HG03565 (cell line): Measurements from ENCODE around the gene MRPS35.
A peak's percentile ranks its signal among the peaks of the same experiment; 100 is the strongest.
"Not testable (repeated sequence)": the region's sequence is repeated elsewhere in the genome, so short reads cannot be mapped to it uniquely, and the experiment has no call there.

Experiments
- ATAC-seq: cut with Tn5 transposase; IDR thresholded peaks from one replicate; pipeline ENCODE4 v1.9.1; 2021; ENCODE audit warnings: mild to moderate bottlenecking, moderate library complexity; ENCODE audit not compliant: unreplicated experiment

Gene MRPS35

GRCh38 chr12:27707216-27707615 lies 3.4 kb upstream of the MRPS35 start:
- no peak for ATAC-seq

- no peak for ATAC-seq
These were observed 1.3 kb upstream of the MRPS35 start for GRCh38 chr12:27709212-27709931.

- peak; percentile 23 for ATAC-seq
These were observed 570 bp upstream of the MRPS35 start for GRCh38 chr12:27709932-27710591.

- ATAC-seq, result no peak
These were observed 668 bp downstream of the MRPS35 start for GRCh38 chr12:27711317-27711682.

GRCh38 chr12:27711967-27712366 lies 1.3 kb downstream of the MRPS35 start:
- no peak for ATAC-seq

GRCh38 chr12:27723212-27723611 lies 12.6 kb downstream of the MRPS35 start:
- ATAC-seq, result no peak

- ATAC-seq, result no peak
These were observed 19.5 kb downstream of the MRPS35 start for GRCh38 chr12:27730097-27730588.

GRCh38 chr12:27732281-27732680 lies 21.6 kb downstream of the MRPS35 start:
- ATAC-seq, result no peak

GRCh38 chr12:27733052-27733656 lies 22.5 kb downstream of the MRPS35 start:
- ATAC-seq, result peak; percentile 71

- ATAC-seq, result no peak
These were observed 23.2 kb downstream of the MRPS35 start for GRCh38 chr12:27733791-27734190.

GRCh38 chr12:27734321-27734720 lies 23.7 kb downstream of the MRPS35 start:
- ATAC-seq, result not testable (repeated sequence)

GRCh38 chr12:27743601-27744000 lies 33.0 kb downstream of the MRPS35 start:
- ATAC-seq, result no peak

- not testable (repeated sequence) for ATAC-seq
These were observed 35.1 kb downstream of the MRPS35 start for GRCh38 chr12:27745734-27746133.

GRCh38 chr12:27747111-27747820 lies 36.6 kb downstream of the MRPS35 start:
- ATAC-seq, result no peak

- no peak for ATAC-seq
These were observed 40.9 kb downstream of the MRPS35 start for GRCh38 chr12:27751386-27752047.

- ATAC-seq, result no peak
These were observed 44.2 kb downstream of the MRPS35 start for GRCh38 chr12:27754795-27755194.

- ATAC-seq, result no peak
These were observed 46.1 kb downstream of the MRPS35 start for GRCh38 chr12:27756670-27757195.

- no peak for ATAC-seq
These were observed 52.1 kb downstream of the MRPS35 start for GRCh38 chr12:27762757-27763156.

GRCh38 chr12:27766587-27766986 lies 56.0 kb downstream of the MRPS35 start:
- ATAC-seq, result no peak

- ATAC-seq, result no peak
These were observed 58.6 kb downstream of the MRPS35 start for GRCh38 chr12:27769142-27769673.
